GM19395 (cell line): Measurements from ENCODE around the gene OR10AD1.
"Not testable (repeated sequence)": the region's sequence is repeated elsewhere in the genome, so short reads cannot be mapped to it uniquely, and the experiment has no call there.

Source experiments
- ATAC-seq: cut with Tn5 transposase; IDR thresholded peaks from one replicate; pipeline ENCODE4 v1.9.1; 2021; ENCODE audit warnings: mild to moderate bottlenecking, moderate library complexity; ENCODE audit not compliant: unreplicated experiment

The OR10AD1 gene

DNA sequence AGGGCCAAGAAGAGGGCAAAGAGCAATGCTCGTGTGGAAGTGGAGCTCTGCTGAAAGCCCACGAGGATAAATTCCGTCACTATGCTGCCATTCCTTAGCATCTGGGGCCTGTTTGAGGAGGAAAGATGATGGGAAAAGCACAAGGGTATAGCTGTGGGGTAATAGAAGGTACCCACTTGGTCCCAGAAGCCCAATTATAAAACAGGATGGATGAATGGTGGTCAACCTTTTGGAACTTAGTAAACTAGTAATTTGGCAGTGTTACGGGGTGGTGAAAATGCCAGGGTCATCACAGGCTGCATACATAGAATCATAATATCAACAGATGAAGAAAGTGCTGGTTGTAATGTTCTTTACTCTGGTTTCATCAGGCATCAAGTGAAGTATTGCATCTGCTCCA, at the start of gene OR10AD1:
TSS of gene OR10AD1 (minus strand) at position 101 of the 400 bp plus-strand sequence. CDS start at position 101, 0 bp downstream.
- no peak for ATAC-seq

- ATAC-seq: no peak
Observed at GRCh38 chr12:48247181-48247966, 44.3 kb upstream of the OR10AD1 start.

DNA sequence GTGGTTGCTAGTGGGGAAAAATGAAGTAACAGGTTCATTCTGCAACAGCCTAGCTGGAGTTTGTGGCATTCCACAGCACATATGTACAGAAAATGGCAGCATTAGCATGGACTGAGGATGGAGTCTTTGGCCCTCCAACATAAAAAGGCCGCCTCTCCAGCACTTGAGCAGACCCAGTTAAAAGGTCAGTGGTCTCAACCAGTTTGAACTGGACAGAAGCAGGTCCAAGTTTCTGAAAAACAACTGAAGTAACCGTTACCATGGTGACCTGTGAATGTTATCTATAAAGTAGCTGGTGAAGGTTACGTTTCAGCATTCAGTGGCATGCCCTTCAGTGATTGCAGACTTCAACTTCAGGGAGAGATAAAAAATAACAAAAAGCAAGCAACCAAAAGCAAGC, 34.1 kb upstream of the OR10AD1 start:
- no peak for ATAC-seq

GRCh38 chr12:48235796-48236333, 32.8 kb upstream of the OR10AD1 start:
- no peak for ATAC-seq

DNA sequence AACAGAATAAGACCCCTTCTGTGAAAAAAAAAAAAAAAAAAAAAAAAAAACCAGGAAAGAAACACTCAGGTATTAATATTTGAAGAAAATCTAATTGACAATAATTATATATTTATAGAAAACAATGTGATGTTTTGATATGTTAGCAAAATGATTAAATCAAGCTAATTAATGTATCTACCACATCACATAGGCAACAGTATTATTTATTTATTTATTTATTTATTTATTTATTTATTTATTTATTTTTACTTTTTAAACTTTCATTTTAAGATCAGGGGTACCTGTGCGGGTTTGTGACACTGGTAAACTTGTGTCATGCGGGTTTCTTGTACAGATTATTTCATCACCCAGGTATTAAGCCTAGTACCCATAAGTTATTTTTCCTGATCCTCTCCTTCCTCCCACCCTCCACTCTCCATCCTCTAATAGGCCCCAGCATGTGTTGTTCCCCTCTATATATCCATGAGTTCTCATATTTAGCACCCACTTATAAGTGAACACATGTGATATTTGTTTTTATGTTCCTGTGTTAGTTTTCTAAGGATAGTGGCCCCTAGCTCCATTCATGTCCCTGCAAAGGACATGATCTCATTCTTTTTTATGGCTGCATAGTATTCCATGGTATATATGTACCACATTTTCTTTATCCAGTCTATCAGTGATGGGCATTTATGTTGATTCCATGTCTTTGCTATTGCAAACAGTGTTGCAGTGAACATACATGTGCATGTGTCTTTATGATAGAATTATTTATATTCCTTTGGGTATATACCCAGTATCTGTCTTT, 28.3 kb upstream of the OR10AD1 start:
- ATAC-seq: not testable (repeated sequence)

DNA sequence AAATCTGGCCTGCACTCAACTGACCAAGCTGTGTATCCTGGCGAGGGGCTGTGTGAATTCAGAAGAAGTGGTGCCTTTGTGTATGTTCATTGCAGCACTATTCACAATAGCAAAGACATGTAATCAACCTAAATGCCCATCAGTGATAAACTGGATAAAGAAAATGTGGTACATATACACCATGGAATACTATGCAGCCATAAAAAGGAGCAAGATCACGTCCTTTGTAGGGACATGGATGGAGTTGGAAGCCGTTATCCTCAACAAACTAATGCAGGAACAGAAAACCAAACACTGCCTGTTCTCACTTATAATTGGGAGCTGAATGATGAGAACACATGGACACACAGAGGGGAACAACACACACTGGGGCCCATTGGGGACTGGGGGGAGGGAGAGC, 21.4 kb upstream of the OR10AD1 start:
- ATAC-seq: not testable (repeated sequence)

GRCh38 chr12:48221645-48222044, 18.6 kb upstream of the OR10AD1 start:
- no peak for ATAC-seq

DNA sequence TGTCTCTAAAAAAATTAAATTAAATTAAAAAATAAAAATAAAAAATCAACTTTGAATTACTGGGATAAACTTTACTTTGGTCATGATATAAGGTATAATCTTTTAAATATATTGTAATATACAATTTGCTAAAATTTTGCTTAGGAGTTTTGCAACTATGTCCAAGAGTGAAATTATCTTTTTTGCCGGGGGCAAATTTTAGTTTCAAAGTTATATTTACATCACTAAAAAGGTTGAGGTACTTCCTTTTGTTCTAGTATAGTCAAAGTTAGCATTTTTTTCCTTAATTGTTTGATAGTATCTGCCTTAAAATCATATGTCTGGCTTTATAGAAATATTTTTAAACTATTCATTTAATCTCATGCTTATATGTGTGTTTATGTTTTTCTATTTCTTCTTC, 17.6 kb upstream of the OR10AD1 start:
- ATAC-seq: no peak

GRCh38 chr12:48219631-48220030, 16.5 kb upstream of the OR10AD1 start:
- ATAC-seq: no peak

GRCh38 chr12:48216785-48217184, 13.7 kb upstream of the OR10AD1 start:
- ATAC-seq: no peak

- not testable (repeated sequence) for ATAC-seq
Observed at GRCh38 chr12:48209495-48209894, 6.4 kb upstream of the OR10AD1 start.

- no peak for ATAC-seq
Observed at GRCh38 chr12:48202766-48203165, 326 bp downstream of the OR10AD1 start.

DNA sequence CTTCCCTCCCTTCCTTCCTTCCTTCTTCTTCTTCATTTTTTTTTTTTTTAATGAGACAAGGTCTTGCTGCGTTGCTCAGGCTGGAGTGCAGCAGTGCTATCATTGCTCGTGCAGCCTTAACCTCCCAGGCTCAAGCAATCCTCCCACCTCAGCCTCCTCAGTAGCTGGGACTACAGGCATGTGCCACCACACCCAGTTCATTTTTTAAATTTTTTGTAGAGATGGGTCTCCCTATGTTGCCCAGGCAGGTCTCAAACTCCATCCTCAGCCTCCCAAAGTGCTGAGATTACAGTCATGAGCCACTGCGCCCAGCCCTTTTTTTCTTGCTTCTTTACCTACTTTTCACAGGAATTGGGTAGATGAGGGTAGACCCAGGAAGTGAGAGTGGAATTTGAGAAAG, 1.6 kb downstream of the OR10AD1 start:
- no peak for ATAC-seq

GRCh38 chr12:48201091-48201490, 2.0 kb downstream of the OR10AD1 start:
- ATAC-seq: no peak

DNA sequence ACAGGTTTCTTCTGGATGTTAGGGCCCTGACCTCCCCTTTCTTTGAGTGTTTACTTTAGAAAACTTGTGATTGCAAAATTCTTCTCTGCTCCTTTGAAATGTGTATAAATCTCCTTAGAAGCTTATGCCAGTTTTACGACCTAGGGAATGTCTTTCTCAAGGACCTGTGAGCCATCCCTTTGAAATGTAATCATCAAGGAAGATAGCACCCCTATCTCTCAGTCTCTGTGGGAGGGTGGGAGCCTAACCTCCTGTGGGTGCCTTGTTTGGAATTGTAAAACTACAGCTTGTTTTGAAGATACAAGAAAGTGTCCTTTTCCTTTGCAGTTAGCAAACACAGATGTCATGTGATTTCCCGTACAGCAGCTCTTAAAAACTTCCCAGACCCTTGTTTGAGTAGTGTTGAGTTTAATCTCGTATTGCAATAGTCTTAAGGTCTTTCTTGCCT, 3.3 kb downstream of the OR10AD1 start:
- ATAC-seq: no peak

DNA sequence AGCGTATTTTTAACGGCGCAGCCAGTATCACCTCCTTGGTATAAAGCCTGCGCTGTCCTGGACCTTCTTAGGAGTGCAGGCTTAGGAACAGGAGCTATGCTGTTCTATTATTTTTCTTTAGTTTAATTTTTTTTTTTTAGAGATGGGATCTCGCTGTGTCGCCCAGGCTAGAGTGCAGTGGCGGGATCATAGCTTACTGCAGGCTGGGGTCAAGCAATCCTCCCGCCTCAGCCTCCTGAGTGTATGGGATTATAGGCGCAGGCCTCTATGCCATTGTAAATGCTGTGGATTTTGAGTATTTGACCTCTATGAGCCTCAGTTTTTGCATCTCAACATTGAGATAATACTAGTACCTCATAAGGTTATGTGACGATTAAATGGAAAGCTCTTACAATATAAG, 4.1 kb downstream of the OR10AD1 start:
- ATAC-seq: no peak

DNA sequence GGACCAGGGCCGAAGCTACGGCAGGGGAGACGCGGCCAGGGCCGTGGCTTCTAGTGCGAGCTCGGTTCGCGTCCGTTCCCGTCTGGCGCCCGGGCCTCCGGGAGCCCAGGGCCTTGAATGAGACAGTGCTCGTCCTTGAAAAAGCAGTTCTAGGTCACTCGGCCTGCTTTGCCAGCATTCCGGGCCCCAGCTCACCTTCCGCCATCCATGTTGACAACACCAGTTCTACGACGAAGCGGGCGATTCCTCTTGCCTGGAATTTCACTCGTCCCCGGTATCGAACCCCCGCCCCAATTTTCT, 4.5 kb downstream of the OR10AD1 start:
- ATAC-seq: peak; percentile 29

GRCh38 chr12:48197971-48198671, 5.0 kb downstream of the OR10AD1 start:
- ATAC-seq: peak; percentile 100

DNA sequence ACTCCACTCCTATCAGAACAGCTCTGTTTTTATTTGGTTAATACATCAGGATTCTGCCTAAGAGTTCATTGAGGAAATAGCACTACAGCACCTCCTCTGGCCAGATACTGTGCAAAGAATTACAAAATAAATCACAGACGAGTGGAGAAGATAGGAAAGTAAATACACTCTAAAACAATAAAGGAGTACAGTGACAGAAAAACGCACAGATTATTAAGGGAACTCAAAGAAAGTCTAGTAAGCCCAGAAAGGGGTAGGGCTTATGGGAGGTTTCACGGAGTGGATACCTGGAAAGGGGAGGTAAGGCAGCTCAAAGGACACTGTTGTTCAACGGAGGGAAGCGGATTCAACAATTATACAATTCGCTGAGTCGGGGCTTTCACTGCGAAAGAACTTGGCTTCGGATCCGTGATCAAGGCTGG, 5.5 kb downstream of the OR10AD1 start:
- ATAC-seq: peak; percentile 28

DNA sequence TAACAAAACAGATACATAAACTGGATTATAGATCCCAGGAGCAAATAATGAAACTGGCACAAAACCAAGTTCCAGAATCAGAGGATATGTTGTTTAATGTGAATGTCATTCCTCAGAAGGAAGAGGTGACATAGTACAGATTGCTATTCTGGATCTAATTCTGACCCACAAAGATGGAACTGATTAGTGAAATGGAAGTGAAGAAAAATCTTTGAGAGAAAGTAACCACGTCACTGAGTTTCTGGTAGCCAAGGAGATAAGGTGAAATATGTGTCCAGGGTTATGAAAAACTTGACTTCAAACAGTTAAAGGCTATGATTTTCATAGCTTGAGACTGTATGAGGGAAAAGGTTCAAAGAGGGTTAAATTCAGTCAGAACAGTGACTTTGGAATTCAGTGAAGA, 8.3 kb downstream of the OR10AD1 start:
- no peak for ATAC-seq

DNA sequence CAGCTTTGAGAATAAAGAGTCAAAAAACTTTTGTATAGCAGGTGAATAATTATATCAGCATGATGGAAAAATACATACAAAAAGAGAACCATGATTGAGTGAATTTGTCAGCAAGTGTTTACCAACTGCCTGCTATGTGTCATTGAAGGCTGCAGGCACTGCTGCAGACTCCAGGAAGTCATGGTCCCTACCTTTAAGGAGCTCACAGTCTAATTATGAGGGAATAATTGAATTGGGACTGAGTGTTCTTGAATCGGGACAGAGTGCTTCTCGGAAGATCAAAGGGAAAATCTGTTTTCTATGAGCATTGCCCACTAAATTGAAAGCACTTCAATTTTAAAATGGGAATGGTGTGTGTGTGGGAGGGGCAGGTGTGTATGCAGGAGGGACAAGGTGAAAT, 9.5 kb downstream of the OR10AD1 start:
- ATAC-seq: no peak
